Measurements from ENCODE around the gene GDPD2.
"Not testable (repeated sequence)": the region's sequence is repeated elsewhere in the genome, so short reads cannot be mapped to it uniquely, and the experiment has no call there.

GDPD2 gene

DNA sequence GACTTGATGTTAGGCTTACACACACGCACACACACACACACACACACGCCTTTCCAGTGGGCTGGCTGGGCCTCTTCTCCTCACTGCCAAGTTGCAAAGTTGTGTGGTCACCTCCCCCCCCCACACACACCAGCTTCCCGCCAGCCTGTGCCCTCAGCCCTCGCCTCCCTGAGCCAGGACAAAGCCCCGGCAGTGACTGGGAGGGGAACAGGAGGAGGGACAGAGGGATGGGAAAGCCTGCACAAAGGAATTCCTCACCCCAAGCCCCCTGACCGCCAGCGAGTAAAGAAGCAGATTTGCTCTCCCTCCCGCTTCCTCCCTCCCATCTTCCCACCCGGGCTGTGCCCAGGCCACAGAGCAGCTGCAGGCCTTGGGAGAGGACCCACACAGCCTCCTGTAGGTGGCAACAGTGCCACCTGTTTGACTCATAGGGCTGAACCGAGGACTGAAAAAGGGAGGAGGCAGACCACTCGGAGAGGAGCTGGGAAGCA, at the start of gene GDPD2:
Gene GDPD2 (plus strand): TSS at position 464 of the 491 bp plus-strand sequence. CDS start 1,671 bp downstream, outside the sequence.
- no peak for DNase-seq

GRCh38 chrX:70386235-70386634, 36.9 kb upstream of the GDPD2 start:
- no peak for DNase-seq

DNA sequence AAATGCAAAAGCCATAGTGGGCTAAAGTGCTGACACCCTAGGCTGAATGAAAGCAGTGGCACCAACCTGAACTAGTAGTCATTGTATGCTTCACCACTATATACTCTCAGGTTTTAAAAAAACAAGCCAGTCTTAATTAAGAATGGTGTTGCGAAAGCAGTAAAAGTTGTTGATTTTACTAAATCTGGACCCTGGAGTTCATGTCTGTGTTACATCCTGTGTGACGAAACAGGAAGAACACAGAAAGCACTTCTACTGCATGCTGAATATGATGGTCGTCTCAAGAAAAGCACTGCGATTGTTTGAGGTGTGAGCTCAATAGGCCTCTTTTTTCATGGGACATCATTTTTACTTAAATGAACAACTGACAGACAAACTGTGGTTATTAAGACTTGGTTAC, 24.2 kb upstream of the GDPD2 start:
- no peak for DNase-seq

DNA sequence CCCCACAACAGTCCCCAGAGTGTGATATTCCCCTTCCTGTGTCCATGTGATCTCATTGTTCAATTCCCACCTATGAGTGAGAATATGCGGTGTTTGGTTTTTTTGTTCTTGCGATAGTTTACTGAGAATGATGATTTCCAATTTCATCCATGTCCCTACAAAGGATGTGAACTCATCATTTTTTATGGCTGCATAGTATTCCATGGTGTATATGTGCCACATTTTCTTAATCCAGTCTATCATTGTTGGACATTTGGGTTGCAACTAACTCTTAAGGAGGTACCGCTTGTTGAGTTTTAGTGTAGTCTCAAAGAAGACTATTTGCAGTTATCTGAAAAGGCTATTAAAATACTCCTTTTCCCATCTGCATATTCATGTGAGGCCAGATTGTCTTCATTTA, 22.9 kb upstream of the GDPD2 start:
- not testable (repeated sequence) for DNase-seq

DNA sequence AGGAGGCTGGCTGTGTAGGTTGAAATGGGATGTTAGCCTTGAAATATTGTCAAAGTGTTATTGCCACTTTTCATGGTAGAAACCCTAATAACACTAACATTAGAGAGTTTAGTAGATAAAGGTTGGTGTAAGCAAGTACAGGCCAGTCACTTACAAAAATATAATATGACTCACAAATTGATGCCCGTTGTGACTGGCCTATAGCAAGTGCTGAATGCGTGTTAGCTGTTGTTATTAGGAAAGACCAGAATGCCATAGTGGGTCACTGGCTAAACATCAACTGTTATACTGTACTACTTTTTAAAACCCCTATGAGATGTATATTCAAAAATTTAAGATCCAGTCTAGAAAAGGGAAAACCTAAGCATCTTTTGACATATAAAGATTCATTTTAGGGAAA, 20.4 kb upstream of the GDPD2 start:
- no peak for DNase-seq

DNA sequence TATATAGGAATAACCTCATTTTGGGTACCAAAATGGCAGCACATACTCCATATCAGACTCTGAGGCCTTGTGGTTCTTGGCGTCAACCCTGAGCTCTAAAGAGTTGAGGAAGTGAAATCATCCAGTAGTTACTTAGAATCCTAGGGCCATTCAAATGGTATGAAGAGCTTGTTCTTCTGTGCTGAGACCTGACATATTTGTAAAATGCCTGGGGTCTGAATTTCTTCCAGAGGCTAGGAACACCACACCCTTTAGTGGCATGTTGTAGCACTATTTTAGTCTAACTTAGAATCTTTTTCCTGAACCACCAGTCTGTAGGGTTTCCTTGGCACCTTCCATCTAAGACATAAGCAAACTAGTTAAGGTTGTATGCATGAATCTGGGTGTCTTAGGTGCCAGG, 18.1 kb upstream of the GDPD2 start:
- no peak for DNase-seq

DNA sequence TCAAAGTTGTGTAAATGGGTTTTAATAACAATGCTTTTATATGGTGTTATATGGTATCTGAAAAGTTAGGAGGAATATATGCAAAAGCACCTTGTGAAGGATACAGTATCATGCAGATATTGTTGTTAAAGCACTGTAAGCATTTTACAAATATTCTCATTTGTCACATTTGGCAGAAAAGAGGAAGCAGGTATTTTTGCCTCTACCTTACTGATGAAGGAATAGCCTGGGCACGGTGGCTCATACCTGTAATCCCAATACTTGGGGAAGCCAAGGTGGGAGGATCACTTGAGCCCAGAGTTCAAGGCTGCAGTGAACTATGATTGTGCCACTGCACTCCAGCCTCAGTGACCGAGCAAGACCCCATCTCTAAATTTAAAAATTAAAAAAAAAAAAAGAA, 12.2 kb upstream of the GDPD2 start:
- DNase-seq: no peak

DNA sequence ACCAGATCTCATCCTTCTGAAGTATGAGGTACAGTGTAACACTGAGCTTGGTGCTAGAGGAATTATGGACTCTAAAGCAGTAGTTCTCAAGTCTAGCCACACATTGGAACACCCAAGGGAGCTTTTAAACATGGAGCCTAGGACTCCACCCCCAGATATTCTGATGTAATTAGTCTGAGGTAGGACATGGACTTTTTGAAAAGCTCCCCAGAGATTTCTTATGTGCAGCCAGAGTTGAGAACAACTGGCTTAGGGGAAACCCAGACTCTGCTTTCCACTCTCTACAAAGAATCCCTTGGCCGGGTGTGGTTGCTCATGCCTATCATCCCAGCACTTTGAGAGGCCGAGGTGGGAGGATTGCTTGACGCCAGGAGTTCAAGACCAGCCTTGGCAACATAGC, 11.6 kb upstream of the GDPD2 start:
- no peak for DNase-seq

GRCh38 chrX:70421618-70422017, 1.5 kb upstream of the GDPD2 start:
- no peak for DNase-seq

DNA sequence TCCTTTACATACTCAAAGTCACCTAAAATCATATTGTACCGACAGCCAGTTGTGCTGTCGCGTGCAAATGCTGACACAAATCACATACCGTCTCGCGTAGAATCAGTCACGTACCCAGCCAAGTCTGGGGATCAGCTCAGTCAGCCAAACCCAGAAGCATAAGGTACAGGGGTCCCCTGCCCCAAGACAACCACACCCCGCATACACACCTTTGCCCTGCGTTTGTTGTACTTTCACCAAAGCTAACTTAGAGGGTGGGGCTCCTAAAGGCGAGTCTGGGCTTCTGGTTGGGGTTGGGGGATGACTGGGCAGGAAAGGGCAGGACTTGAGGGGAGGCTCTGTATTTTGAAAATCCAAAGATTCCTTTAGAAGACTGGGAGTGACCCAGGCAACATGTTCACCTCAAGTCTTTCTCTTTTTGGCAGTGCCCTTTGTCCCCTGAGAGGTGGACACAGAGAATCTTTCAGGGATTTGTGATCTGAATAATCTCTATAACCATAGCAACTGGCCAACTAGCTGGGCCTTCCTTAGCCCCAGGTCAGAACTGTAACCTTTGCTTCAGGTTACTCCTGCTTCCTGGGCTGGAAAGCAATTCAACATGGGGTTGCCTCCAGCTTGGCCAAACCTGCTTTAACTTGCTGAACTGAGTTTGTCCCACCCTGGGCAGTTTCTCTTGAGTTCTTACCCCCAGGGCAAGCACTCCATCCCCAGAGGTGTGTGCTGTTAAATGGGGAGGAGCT, 992 bp downstream of the GDPD2 start:
- DNase-seq: no peak

- no peak for DNase-seq
Measured at GRCh38 chrX:70424801-70425200, 1.7 kb downstream of the GDPD2 start.

DNA sequence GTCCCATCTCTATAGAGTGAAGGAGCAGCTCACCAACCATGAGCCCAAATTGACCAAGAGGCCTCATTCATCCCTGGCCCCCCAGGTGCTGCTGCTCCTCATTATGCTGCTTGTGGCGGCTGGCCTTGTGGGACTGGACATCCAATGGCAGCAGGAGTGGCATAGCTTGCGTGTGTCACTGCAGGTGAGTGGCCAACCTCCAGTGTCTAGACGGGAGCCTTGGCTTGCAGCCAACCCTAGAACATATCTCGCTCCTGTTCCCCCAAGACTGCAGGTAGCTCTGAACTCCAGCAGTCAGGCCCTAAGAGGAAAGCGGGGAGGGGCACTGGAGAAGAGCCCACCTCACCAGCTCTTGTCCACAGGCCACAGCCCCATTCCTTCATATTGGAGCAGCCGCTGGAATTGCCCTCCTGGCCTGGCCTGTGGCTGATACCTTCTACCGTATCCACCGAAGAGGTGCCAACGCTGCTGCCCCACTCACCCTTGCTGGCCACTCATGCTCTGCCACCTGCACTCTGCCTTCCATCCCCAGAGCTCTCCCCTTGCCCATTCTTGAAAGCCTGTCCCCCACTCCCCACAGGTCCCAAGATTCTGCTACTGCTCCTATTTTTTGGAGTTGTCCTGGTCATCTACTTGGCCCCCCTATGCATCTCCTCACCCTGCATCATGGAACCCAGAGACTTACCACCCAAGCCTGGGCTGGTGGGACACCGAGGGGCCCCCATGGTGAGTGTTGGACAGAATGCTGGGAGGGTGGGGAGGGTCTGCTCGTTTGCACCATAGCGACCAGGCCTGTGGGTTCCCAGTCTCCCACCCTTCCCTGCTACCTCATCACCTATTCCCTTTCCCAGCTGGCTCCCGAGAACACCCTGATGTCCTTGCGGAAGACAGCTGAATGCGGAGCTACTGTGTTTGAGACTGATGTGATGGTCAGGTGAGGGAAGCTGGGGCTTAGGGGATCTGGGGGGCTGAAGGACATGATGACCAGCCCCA, 3.5 kb downstream of the GDPD2 start:
- DNase-seq: no peak

DNA sequence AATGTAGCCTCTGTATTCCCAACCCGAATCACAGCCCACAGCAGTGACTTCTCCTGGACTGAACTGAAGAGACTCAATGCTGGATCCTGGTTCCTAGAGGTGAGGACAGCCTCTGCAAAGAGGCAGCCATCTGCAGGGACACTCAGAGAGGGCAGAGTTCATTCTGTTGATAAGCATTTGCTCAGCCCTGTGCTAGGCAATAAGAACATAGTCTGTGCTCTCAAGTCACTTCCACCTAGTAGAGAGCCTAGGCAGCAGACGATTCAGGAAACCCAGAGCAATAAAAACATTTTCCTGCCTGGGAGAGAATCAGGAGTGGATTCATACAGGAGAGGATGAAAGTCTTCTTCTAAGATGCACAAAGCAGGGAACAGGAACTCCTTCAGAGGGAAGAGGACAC, 4.3 kb downstream of the GDPD2 start:
- no peak for DNase-seq

DNA sequence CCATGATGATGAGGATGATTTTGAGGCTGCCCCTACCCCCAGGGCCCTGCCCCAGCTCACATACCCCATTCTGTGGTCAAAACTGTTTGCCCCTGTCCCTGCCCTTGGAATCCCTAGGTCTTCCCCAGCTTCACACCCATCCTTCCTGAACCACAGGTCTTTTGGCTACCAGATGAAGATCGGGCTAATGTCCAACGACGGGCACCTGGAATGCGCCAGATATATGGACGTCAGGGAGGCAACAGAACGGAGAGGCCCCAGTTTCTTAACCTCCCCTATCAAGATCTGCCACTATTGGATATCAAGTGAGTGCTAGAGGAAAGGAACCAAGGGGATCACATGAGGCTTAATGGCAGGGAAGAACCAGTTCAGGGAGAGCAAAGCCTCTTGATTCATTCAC, 6.6 kb downstream of the GDPD2 start:
- no peak for DNase-seq

DNA sequence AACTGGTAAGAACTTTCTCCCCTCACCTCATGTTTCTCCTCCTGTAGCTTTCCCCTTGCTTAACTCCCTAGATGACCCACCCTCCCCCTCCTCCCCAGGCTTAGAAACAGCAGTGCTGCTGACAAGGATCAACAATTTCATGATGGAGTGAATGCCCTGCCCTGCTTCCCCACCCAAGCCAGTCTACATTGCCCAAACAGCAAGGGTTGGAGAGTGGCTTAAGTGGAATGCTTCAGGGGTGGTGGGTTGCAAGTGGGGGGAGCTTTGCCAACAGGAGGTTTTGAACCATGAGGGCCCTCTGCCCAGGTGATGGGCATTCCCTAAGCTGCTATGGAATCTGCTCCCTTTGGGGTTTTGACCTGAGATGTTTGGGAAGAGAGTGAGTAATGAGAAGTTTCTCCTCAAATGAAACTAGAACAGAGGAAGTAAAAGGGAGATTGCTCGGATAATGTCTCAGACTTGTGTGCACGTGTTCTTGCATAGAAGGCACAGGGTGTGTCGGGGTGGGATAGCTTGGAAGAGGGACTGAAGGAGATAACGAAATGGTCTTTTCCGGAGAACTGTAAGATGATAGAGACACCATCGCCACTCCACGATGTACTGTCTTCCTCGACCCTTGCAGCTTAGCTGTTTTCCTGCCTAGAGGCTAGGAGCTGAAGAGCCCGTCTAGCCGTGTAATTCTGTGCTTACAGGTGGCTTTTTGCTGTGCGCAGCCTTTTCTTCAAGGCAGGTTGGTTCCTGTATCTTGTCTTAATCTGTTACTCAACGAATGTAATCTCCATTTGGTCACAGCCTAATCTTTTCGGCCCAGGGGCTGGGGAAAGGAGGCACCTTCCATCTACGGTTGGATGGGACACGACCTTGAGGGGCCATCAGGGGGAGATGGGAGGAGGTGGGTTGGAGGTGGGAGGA, 10.1 kb downstream of the GDPD2 start:
- no peak for DNase-seq

- peak; percentile 63 for DNase-seq
Measured at GRCh38 chrX:70433848-70434351, 10.8 kb downstream of the GDPD2 start.

GRCh38 chrX:70434352-70434866, 11.3 kb downstream of the GDPD2 start:
- peak; percentile 27 for DNase-seq

DNA sequence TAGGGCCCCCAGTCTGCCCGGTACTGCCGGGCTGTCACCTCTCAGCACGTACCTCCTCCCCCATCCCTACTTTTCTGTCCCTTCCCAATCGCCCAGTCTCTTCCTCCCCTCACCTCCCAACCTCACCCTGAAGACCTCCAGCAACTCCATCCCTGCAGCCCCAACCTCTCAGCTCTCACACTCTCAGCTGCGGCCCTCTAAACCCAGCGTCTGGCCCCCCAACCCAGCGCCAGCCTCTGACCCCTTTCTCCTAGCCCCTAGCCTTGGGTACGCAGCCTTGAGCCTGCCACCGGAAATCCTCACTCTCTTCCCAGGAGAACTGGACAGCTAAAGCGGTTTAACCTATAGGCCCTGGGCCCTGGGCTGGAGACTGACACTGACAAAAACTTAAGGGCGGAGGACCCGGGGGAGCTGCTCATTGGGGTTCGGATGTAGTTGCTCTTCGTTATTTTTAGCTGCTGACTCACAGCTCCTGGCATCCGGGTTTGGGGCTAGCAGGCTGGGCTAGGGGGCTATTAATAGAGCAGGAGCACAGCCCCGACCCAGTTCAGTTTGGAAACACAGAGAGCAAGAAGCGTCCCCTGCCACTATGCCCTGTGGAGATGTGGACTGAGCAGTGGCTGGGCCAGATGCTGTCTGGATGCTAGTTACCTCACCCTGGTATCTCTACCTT, 11.9 kb downstream of the GDPD2 start:
- DNase-seq: no peak

GRCh38 chrX:70436343-70436742, 13.2 kb downstream of the GDPD2 start:
- no peak for DNase-seq

GRCh38 chrX:70437011-70437410, 13.9 kb downstream of the GDPD2 start:
- DNase-seq: no peak

DNA sequence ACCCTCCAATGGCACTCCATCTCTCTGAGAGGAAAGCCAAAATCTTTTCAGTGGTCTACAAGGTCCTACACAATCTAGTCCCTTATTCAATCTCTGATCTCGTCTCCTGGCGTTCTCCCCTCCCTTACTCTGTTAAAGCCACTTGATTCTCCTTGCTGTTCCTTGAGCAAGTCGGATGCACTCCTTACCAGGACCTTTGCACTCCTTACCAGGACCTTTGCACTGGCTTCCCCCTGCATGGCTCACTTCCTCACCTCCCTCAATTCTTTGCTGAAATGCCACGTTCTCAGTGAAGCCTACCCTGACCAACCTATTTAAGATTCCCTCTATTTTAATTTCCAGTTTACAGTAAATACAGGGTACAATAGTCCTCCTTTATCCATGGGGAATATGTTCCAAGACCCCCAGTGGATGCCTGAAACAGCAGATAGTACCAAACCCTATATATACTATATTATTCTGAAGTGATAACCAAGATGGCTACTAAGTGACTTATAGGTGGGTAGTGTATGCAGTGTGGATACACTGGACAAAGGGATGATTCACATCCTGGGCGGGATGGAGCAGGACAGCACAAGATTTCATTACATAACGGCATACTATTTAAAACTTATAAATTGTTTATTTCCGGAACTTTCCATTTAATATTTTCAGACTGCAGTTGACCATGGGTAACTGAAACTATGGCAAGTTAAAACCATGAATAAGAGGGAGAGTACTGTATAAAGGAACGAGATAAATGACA, 15.0 kb downstream of the GDPD2 start:
- no peak for DNase-seq

Measured in activated CD4-positive, alpha-beta T cell treated with anti-CD3 and anti-CD28 coated beads for 1 hour (primary cell).